Neural cell (in vitro differentiated cells): ENCODE data around the gene FAM107B. TPM values are rescaled to one million over a fixed set of nuclear protein-coding genes. Genes with fewer than 3 reads are reported as not detected.

Experiments
- H2AFZ ChIP-seq: fragments of 200-600, 300-800 bp; sonication (generic), shearing (Covaris generic); 2 replicates; pipeline ENCODE4 v1.6.0; 2014; ENCODE audit warnings: low read depth, mild to moderate bottlenecking, antibody characterized with exemption, low read length, moderate library complexity
- H3F3A ChIP-seq: fragments of 200-600 bp; shearing (Covaris generic); 2 replicates; pipeline ENCODE4 v1.6.1; 2016; ENCODE audit warnings: mild to moderate bottlenecking, moderate library complexity, mixed read lengths, antibody characterized with exemption, low read length; ENCODE audit not compliant: insufficient read depth, poor library complexity, severe bottlenecking
- H3K27ac ChIP-seq: fragments of 200-600, 300-800 bp; sonication (generic), shearing (Covaris generic); 2 replicates; pipeline ENCODE4 v1.5.1; 2014; ENCODE audit warnings: mild to moderate bottlenecking, low read length, moderate library complexity
- H3K27me3 ChIP-seq: fragments of 300-800, 200-600 bp; sonication (generic), shearing (Covaris generic); 2 replicates; pipeline ENCODE4 v1.6.0; 2014; ENCODE audit warnings: mild to moderate bottlenecking, low read depth, low read length, moderate library complexity; ENCODE audit not compliant: insufficient read depth
- H3K36me3 ChIP-seq: fragments of 300-800, 200-600 bp; sonication (generic), shearing (Covaris generic); 2 replicates; pipeline ENCODE4 v1.5.1; 2014; ENCODE audit warnings: mild to moderate bottlenecking, antibody characterized with exemption, low read length, moderate library complexity; ENCODE audit not compliant: insufficient read depth
- H3K4me2 ChIP-seq: fragments of 300-800, 200-600 bp; sonication (generic), shearing (Covaris generic); 2 replicates; pipeline ENCODE4 v1.6.0; 2014; ENCODE audit warnings: mild to moderate bottlenecking, low read length
- H3K4me3 ChIP-seq: fragments of 300-800, 200-600 bp; sonication (generic), shearing (Covaris generic); 2 replicates; pipeline ENCODE4 v1.5.1; 2014; ENCODE audit warnings: mild to moderate bottlenecking, low read length, moderate library complexity
- H3K79me2 ChIP-seq: fragments of 200-600 bp; shearing (Covaris generic); replicated peaks from 2 replicates; pipeline ENCODE4 v1.6.0; 2014; ENCODE audit warnings: mild to moderate bottlenecking, low read length, moderate library complexity; ENCODE audit not compliant: insufficient read depth
- H3K9ac ChIP-seq: fragments of 300-800, 200-600 bp; sonication (generic), shearing (Covaris generic); 2 replicates; pipeline ENCODE4 v1.6.1; 2016; ENCODE audit warnings: mild to moderate bottlenecking, low read length, mixed read lengths
- H3K9me2 ChIP-seq: fragments of 200-600 bp; shearing (Covaris generic); 2 replicates; pipeline ENCODE4 v1.6.1; 2016; ENCODE audit warnings: mild to moderate bottlenecking, low read length, mixed read lengths; ENCODE audit not compliant: insufficient read depth
- H3K9me3 ChIP-seq: fragments of 200-600, 300-800 bp; sonication (generic), shearing (Covaris generic); 2 replicates; pipeline ENCODE4 v1.6.1; 2016; ENCODE audit warnings: mild to moderate bottlenecking, mixed run types, low read length, moderate library complexity, mixed read lengths
- H4K20me1 ChIP-seq: fragments of 200-600 bp; shearing (Covaris generic); 2 replicates; pipeline ENCODE4 v1.6.1; 2016; ENCODE audit warnings: mild to moderate bottlenecking, mixed run types; ENCODE audit not compliant: insufficient read depth
- CTCF ChIP-seq: fragments of 450-650 bp; IDR thresholded peaks from 2 replicates; pipeline ENCODE4 v1.5.1; 2014; ENCODE audit warnings: antibody characterized with exemption, mild to moderate bottlenecking, moderate library complexity; ENCODE audit not compliant: poor library complexity, severe bottlenecking
- EP300 ChIP-seq: fragments of 450-650 bp; conservative IDR thresholded peaks from 2 replicates; pipeline ENCODE4 v1.6.1; 2014; ENCODE audit warnings: antibody characterized with exemption, mild to moderate bottlenecking, moderate library complexity; ENCODE audit not compliant: poor library complexity, severe bottlenecking
- EZH2 ChIP-seq: fragments of 200-600, 300-800 bp; shearing (Covaris generic), sonication (generic); IDR thresholded peaks from 2 replicates; pipeline ENCODE4 v1.6.1; 2014; ENCODE audit warnings: antibody characterized with exemption, low read length, borderline replicate concordance, mild to moderate bottlenecking; ENCODE audit not compliant: insufficient read depth, poor library complexity, severe bottlenecking
- MXI1 ChIP-seq: fragments of 450-650 bp; conservative IDR thresholded peaks from 2 replicates; pipeline ENCODE4 v1.6.1; 2014; ENCODE audit warnings: antibody characterized with exemption, mild to moderate bottlenecking; ENCODE audit not compliant: poor library complexity, severe bottlenecking
- POLR2AphosphoS5 ChIP-seq: IDR thresholded peaks from 2 replicates; pipeline ENCODE4 v1.6.1; 2012
- RAD21 ChIP-seq: fragments of 450-650 bp; conservative IDR thresholded peaks from 2 replicates; pipeline ENCODE4 v1.6.1; 2014; ENCODE audit warnings: antibody characterized with exemption, mild to moderate bottlenecking, moderate library complexity
- REST ChIP-seq: IDR thresholded peaks from 2 replicates; pipeline ENCODE4 v1.6.1; 2012; ENCODE audit warnings: borderline replicate concordance
- SMC3 ChIP-seq: fragments of 450-650 bp; conservative IDR thresholded peaks from 2 replicates; pipeline ENCODE4 v1.6.1; 2014; ENCODE audit warnings: antibody characterized with exemption, mild to moderate bottlenecking, moderate library complexity; ENCODE audit not compliant: poor library complexity
- TAF1 ChIP-seq: IDR thresholded peaks from 2 replicates; pipeline ENCODE4 v1.6.1; 2012; ENCODE audit warnings: low read depth
- polyA plus RNA-seq: library from polyadenylated mRNA; depleted of rRNA; stranded (reverse); fragments of >200 nt; gene quantifications from 2 replicates; pipeline ENCODE4 v1.2.3, GENCODE V29; 2014

FAM107B gene
- polyA plus RNA-seq, 1 donor from 2014 or later: 106 TPM

GRCh38 chr10:14736600-14737081 is 38.1 kb downstream of the FAM107B start:
- TF ChIP-seq EZH2 (no peak), CTCF (no peak), TAF1 (no peak), POLR2AphosphoS5 (no peak), SMC3 (no peak), REST (no peak), MXI1 (no peak), EP300 (no peak), RAD21 (no peak)
- H3K4me2 ChIP-seq: no peak overlapping the region
- H2AFZ ChIP-seq: no peak overlapping the region
- H3K27me3 ChIP-seq: no peaks in the 10 kb centered on the region
- no peaks in the 10 kb centered on the region for H3K79me2 ChIP-seq
- peak overlapping the region; percentile 3 for H3K9ac ChIP-seq
- no peak overlapping the region for H3K4me3 ChIP-seq
- H3F3A ChIP-seq: no peaks in the 10 kb centered on the region
- no peaks in the 10 kb centered on the region for H3K36me3 ChIP-seq
- no peaks in the 10 kb centered on the region for H3K9me2 ChIP-seq
- H3K9me3 ChIP-seq: no peaks in the 10 kb centered on the region
- peak overlapping the region; percentile 32 for H3K27ac ChIP-seq
- H4K20me1 ChIP-seq: no peaks in the 10 kb centered on the region

- Histone ChIP-seq H3K9me2 (no peaks in the 10 kb centered on the region), H3K36me3 (no peaks in the 10 kb centered on the region), H3K79me2 (no peaks in the 10 kb centered on the region), H3K27ac (peak overlapping the region; percentile 32), H3K9ac (no peak overlapping the region), H3K27me3 (no peaks in the 10 kb centered on the region), H2AFZ (no peak overlapping the region), H4K20me1 (no peaks in the 10 kb centered on the region), H3K9me3 (no peaks in the 10 kb centered on the region), H3K4me2 (no peak overlapping the region), H3K4me3 (no peak overlapping the region), H3F3A (no peaks in the 10 kb centered on the region)
- no peak for TF ChIP-seq SMC3
- no peak for TF ChIP-seq EP300
- no peak for TF ChIP-seq EZH2
- TF ChIP-seq POLR2AphosphoS5: no peak
- no peak for TF ChIP-seq CTCF
- no peak for TF ChIP-seq REST
- no peak for TF ChIP-seq MXI1
- no peak for TF ChIP-seq TAF1
- TF ChIP-seq RAD21: no peak
Measured at GRCh38 chr10:14736043-14736442, 38.7 kb downstream of the FAM107B start.
